Osteocyte (in vitro differentiated cells): ENCODE measurements around the gene IGFN1. TPM values are rescaled to one million over a fixed set of nuclear protein-coding genes. Genes with fewer than 3 reads are reported as not detected.

Source experiments
- DNase-seq: peaks from one replicate; pipeline ENCODE4 v3.0.0; 2021; ENCODE audit warnings: mixed read lengths; ENCODE audit not compliant: unreplicated experiment; ENCODE audit errors: extremely low spot score
- H3K27ac Mint-ChIP-seq: one replicate; pipeline ENCODE4 v1.8.0; 2021; ENCODE audit warnings: mild to moderate bottlenecking, mixed read lengths; ENCODE audit not compliant: unreplicated experiment
- H3K27me3 Mint-ChIP-seq: one replicate; pipeline ENCODE4 v1.8.0; 2021; ENCODE audit warnings: mixed read lengths; ENCODE audit not compliant: unreplicated experiment
- H3K36me3 Mint-ChIP-seq: one replicate; pipeline ENCODE4 v1.8.0; 2021; ENCODE audit warnings: mixed read lengths; ENCODE audit not compliant: unreplicated experiment
- H3K4me1 Mint-ChIP-seq: one replicate; pipeline ENCODE4 v1.8.0; 2021; ENCODE audit warnings: mixed read lengths; ENCODE audit not compliant: unreplicated experiment
- H3K4me3 Mint-ChIP-seq: one replicate; pipeline ENCODE4 v1.8.0; 2021; ENCODE audit warnings: mild to moderate bottlenecking, moderate library complexity, mixed read lengths; ENCODE audit not compliant: unreplicated experiment
- H3K9me3 Mint-ChIP-seq: one replicate; pipeline ENCODE4 v1.8.0; 2021; ENCODE audit warnings: mixed read lengths; ENCODE audit not compliant: unreplicated experiment
- total RNA-seq: library from RNA; stranded (reverse); gene quantifications from 2 replicates; pipeline ENCODE4 v1.2.1, GENCODE V29; 2021
- TF ChIP-seq, protein P1 (sequence below): fragments of 200-600 bp; sonication (generic); IDR thresholded peaks from 2 replicates; pipeline ENCODE4 v1.5.0; 2021; ENCODE audit warnings: antibody characterized with exemption, mild to moderate bottlenecking, moderate library complexity

The IGFN1 gene
- total RNA-seq, 1 donor from 2014 or later: 3.8 TPM

DNA sequence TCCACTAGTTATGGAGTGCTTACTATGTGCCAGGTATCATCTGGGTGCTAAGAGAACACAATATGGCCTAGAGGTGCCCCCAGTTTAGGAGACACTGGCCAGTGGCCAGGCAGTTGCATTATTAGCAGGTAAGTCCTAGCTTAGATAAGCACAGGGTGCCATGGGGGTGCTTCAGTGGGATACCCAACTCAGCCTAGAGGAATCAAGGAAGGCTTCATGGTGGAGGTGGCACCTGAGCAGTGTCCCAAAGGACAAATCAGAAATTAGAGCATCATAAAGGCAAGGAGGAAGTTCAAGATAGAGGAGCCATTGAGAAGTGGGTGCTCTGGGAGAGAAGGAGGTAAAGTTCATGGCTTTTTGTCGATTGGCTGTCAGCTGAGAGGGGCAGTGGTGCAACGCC lies 60.8 kb downstream of the IGFN1 start:
- TF ChIP-seq, protein P1, sequence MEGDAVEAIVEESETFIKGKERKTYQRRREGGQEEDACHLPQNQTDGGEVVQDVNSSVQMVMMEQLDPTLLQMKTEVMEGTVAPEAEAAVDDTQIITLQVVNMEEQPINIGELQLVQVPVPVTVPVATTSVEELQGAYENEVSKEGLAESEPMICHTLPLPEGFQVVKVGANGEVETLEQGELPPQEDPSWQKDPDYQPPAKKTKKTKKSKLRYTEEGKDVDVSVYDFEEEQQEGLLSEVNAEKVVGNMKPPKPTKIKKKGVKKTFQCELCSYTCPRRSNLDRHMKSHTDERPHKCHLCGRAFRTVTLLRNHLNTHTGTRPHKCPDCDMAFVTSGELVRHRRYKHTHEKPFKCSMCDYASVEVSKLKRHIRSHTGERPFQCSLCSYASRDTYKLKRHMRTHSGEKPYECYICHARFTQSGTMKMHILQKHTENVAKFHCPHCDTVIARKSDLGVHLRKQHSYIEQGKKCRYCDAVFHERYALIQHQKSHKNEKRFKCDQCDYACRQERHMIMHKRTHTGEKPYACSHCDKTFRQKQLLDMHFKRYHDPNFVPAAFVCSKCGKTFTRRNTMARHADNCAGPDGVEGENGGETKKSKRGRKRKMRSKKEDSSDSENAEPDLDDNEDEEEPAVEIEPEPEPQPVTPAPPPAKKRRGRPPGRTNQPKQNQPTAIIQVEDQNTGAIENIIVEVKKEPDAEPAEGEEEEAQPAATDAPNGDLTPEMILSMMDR: no peak
- H3K27me3 Mint-ChIP-seq: peaks cover 21% of the 10 kb centered on the region
- DNase-seq: no peak
- no peaks in the 10 kb centered on the region for H3K36me3 Mint-ChIP-seq
- no peaks in the 10 kb centered on the region for H3K9me3 Mint-ChIP-seq
- H3K4me3 Mint-ChIP-seq: no peak overlapping the region
- no peak overlapping the region for H3K27ac Mint-ChIP-seq
- H3K4me1 Mint-ChIP-seq: peaks cover 3% of the 10 kb centered on the region

DNA sequence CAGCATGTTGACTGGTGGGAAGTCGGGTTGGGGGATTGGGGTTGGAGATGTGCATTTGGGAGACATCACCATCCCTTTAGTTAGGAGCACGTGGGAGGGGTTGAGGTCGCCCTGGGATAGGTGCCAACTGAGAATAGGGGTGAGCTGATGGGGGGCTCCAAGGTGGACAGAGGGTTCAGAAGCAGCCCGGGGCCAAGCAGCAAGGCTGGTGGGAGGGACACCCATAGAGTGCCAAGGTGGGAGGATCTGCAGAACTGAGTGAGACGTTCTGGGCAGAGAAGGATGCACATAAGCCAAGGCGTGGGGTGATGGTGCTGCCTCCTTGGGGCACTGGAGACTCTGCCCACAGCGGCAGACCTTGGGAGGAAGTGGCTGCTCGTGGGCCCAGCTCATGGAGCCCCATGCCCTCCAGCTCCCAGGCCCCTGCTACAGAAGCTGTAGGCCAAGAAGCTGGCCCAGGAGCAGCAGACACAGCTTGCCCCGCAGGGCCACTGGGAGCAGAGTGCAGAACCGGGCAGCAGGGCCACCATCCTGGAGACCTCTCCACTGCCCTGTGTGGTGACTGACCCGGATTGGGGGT lies 61.3 kb downstream of the IGFN1 start:
- H3K9me3 Mint-ChIP-seq: no peaks in the 10 kb centered on the region

DNA sequence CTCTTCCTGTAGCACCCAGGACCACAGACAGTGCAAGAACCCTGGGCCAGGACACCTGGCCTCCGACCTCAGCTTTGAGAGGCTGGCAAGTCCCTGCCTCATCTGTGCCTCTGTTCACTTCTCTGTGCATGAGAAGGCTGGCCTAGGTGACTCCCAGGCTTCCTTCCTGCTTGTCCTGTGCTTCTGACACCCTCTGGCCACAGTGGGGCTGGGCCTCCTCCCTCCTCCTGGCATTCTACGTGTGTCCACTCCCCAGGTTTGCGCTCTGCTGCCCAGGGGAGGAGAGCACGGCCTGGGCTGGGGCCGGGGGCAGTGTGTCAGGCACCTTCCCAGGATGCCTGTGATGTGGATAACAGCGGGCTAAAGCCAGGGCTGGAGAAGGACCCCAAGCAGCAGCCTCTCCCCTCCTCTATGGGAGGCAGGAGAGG lies 62.3 kb downstream of the IGFN1 start:
- DNase-seq: peak; percentile 76
- H3K9me3 Mint-ChIP-seq: no peaks in the 10 kb centered on the region
- peaks cover 8% of the 10 kb centered on the region for H3K27me3 Mint-ChIP-seq
- no peak overlapping the region for H3K4me3 Mint-ChIP-seq
- H3K4me1 Mint-ChIP-seq: peaks cover 3% of the 10 kb centered on the region
- TF ChIP-seq, protein P1: no peak
- H3K27ac Mint-ChIP-seq: no peak overlapping the region
- no peaks in the 10 kb centered on the region for H3K36me3 Mint-ChIP-seq

More for the DNA sequence above, 61.3 kb downstream of the IGFN1 start:
- Mint-ChIP-seq H3K27ac (no peak overlapping the region), H3K4me1 (peaks cover 3% of the 10 kb centered on the region), H3K27me3 (peaks cover 16% of the 10 kb centered on the region), H3K36me3 (no peaks in the 10 kb centered on the region), H3K4me3 (no peak overlapping the region)
- TF ChIP-seq, protein P1: no peak
- DNase-seq: peak; percentile 80

DNA sequence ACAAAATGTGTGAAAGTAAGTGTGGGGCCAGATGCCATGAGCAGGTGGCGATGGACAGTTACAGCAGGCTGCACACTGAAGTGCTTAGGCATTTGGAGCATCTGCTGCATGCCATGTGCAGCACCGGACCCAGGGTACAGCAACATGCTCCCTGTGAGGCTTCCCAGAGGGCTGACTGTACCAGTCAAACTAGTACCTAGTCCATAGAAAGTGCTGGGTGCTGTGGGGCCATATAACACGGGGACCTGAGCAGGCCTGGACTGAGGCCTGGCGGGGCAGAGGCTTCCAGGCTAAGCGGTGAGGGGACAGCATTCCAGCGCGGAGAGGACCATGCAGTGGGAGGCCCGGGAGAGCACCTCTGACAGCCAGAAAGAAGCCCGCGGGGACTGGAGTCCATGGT lies 62.8 kb downstream of the IGFN1 start:
- Mint-ChIP-seq H3K4me3 (no peak overlapping the region), H3K36me3 (no peaks in the 10 kb centered on the region), H3K9me3 (no peaks in the 10 kb centered on the region), H3K27ac (no peak overlapping the region), H3K4me1 (peaks cover 3% of the 10 kb centered on the region), H3K27me3 (peaks cover 6% of the 10 kb centered on the region)
- TF ChIP-seq, protein P1: no peak
- DNase-seq: peak; percentile 77

DNA sequence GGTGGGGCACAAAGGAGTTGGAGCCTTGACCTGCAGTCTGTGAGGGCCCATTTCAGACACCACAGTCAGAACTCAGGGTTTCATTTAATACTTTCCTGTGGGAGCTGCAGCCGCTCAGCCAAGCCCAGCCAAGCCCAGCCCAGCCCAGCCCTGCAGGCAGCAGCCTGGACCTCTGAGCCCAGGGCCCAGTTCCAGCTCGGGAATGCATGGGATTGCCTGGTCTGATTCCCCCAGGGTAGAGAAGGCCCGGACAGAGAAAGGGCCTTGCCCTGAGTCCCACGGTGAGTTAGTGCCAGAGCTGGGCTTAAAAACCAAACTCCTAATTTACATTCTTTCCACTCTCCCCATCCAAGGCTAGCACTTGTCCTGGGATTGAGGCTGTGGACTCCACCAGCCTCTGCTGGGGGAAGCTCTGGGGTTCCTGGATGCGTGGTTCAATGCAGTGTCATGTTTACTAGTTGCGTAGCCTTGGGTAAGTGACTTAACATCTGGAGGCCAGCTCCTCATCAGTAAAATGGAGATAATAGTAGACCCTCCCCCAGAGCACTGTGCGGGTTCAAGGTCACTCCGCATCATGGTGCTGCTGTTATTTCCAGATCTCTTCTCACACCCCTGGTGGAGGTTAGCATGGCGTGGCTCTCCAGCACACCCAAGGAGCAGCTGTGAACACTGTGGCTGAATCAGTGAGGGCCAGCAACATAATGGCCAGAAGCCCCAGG lies 63.4 kb downstream of the IGFN1 start:
- Mint-ChIP-seq H3K4me3 (no peak overlapping the region), H3K4me1 (peaks cover 3% of the 10 kb centered on the region), H3K27ac (no peak overlapping the region), H3K27me3 (peaks cover 4% of the 10 kb centered on the region), H3K36me3 (no peaks in the 10 kb centered on the region), H3K9me3 (no peaks in the 10 kb centered on the region)
- peak; percentile 72 for DNase-seq
- TF ChIP-seq, protein P1: no peak
